Transverse colon (tissue), 3 donors: ENCODE measurements around the gene PIAS1.
"Not testable (repeated sequence)": the region's sequence is repeated elsewhere in the genome, so short reads cannot be mapped to it uniquely, and the experiment has no call there.

ENCODE experiments used
- CTCF ChIP-seq, 5 experiments: fragments of 200-600 bp in 3 of 5; fragments of 450-650 bp in 2 of 5; sonication (generic) in 3 of 5; IDR thresholded peaks; 1 replicate in 2 of 5; 2 replicates in 3 of 5; pipeline ENCODE4 v1.5.1; 2016 to 2017; ENCODE audit warnings: antibody characterized with exemption in 5 of 5, inconsistent platforms in 3 of 5, mild to moderate bottlenecking in 2 of 5, moderate library complexity in 1 of 5
- POLR2A ChIP-seq: fragments of 450-650 bp; IDR thresholded peaks from one replicate; pipeline ENCODE4 v1.6.1; 2016; ENCODE audit warnings: antibody characterized with exemption, mild to moderate bottlenecking, moderate library complexity

- TF ChIP-seq CTCF (IDR thresholded peaks at IDR 0.05); POLR2A: not testable (repeated sequence)
These were observed 171.3 kb downstream of the PIAS1 start for GRCh38 chr15:68225442-68225841.
